Thyroid gland (tissue), 4 donors: ENCODE measurements around the gene CEP152. TPM values are rescaled to one million over a fixed set of nuclear protein-coding genes. Genes with fewer than 3 reads are reported as not detected.
A peak's percentile ranks its signal among the peaks of the same experiment; 100 is the strongest.

ENCODE experiments used
- DNase-seq, 2 donors: peaks; one replicate each; pipeline ENCODE4 v3.0.0-alpha.2; 2019
- H3K27ac ChIP-seq, 3 donors: fragments of 200-600 bp; sonication (generic); 1 replicate in 2 of 3; 2 replicates in 1 of 3; pipeline ENCODE4 v1.5.1; 2016 to 2019; ENCODE audit warnings: mild to moderate bottlenecking in 1 of 3, moderate library complexity in 1 of 3
- H3K27me3 ChIP-seq: fragments of 200-600 bp; sonication (generic); one replicate; pipeline ENCODE4 v1.5.1; 2019
- H3K36me3 ChIP-seq, 2 donors: fragments of 200-600 bp; sonication (generic); one replicate each; pipeline ENCODE4 v1.5.1; 2016 to 2019
- H3K4me1 ChIP-seq, 2 donors: fragments of 200-600 bp; sonication (generic); one replicate each; pipeline ENCODE4 v1.5.1; 2017 to 2019
- H3K4me3 ChIP-seq, 3 donors: fragments of 200-600 bp; sonication (generic); replicated peaks in 1 of 3; 1 replicate in 2 of 3; 2 replicates in 1 of 3; pipeline ENCODE4 v1.5.1; 2016; ENCODE audit warnings: mild to moderate bottlenecking in 1 of 3
- H3K9me3 ChIP-seq: fragments of 200-600 bp; sonication (generic); one replicate; pipeline ENCODE4 v1.5.1; 2017
- CTCF ChIP-seq, 6 experiments: fragments of 200-600 bp in 3 of 6; fragments of 450-650 bp in 3 of 6; sonication (generic) in 3 of 6; IDR thresholded peaks; one replicate each; pipeline ENCODE4 v1.5.1; 2016 to 2019; ENCODE audit warnings: antibody characterized with exemption in 6 of 6, mild to moderate bottlenecking in 2 of 6, inconsistent platforms in 1 of 6, moderate library complexity in 1 of 6
- POLR2A ChIP-seq, 2 donors: fragments of 450-650 bp; IDR thresholded peaks; one replicate each; pipeline ENCODE4 v1.6.1; 2017; ENCODE audit warnings: antibody characterized with exemption in 2 of 2, mild to moderate bottlenecking in 2 of 2, moderate library complexity in 1 of 2
- WGBS, 2 donors: methylation state at CpG; one replicate each; pipeline ENCODE4 v1.1.5; 2017; 5-methylcytosine and 5-hydroxymethylcytosine counted together
- intact Hi-C: fragments of 100-400 bp; cut with DNase I; formaldehyde crosslinking; loops from one replicate; pipeline ENCODE4 v1.15.1; 2023
- total RNA-seq, 4 donors: library from RNA; depleted of rRNA; stranded (reverse); fragments of >200 nt; gene quantifications; one replicate each; pipeline ENCODE4 v1.2.3, GENCODE V29; 2016

CEP152 gene
- total RNA-seq, result 1 to 10 TPM; 5.5 to 7.7 (median 6.8) TPM

- DNase-seq, result peak; percentile 99
- Histone ChIP-seq H3K9me3 (no peaks in the 10 kb centered on the region), H3K27ac (peak within 1 kb of the TSS in 1 of 3 donors; percentile 21), H3K27me3 (no peaks in the 10 kb centered on the region), H3K4me3 (peak within 1 kb of the TSS; percentile 36 to 74 (median 54)), H3K4me1 (peaks cover 0 to 13% of the 10 kb centered on the region in 2 donors), H3K36me3 (no peaks in the 10 kb centered on the region)
- TF ChIP-seq CTCF (IDR thresholded peaks at IDR 0.05) (no peak), POLR2A (IDR thresholded peaks at IDR 0.05) (peak in 1 of 2 donors; percentile 39)
- intact Hi-C loops, result loop anchor here (10.0 kb wide), 1 partner anchor 166 kb away; the partner anchor contains the start of gene FBN1
- WGBS, 2 donors, result 1 to 2% methylated on average over 27 to 50 of the region's 51 CpGs
Measured at GRCh38 chr15:48810414-48811324, at the start of gene CEP152. CEP152 (minus strand) TSS chr15:48811069; CDS start chr15:48805649, 5,420 bp downstream.

- no peak for TF ChIP-seq POLR2A (IDR thresholded peaks at IDR 0.05)
- TF ChIP-seq CTCF (IDR thresholded peaks at IDR 0.05), result no peak
- DNase-seq, result no peak
- Histone ChIP-seq H3K4me1 (no peaks in the 10 kb centered on the region), H3K27ac (no peak overlapping the region), H3K4me3 (no peak overlapping the region), H3K9me3 (no peaks in the 10 kb centered on the region), H3K27me3 (no peaks in the 10 kb centered on the region), H3K36me3 (no peaks in the 10 kb centered on the region)
- WGBS, 2 donors, result 91 to 93% methylated on average over 2 of the region's 2 CpGs
- intact Hi-C loops, result loop anchor here (5.0 kb wide), 1 partner anchor 502 kb away; no protein-coding TSS in a partner anchor
Measured at GRCh38 chr15:48859426-48859825, 48.6 kb upstream of the CEP152 start.

GRCh38 chr15:48858401-48858800 lies 47.5 kb upstream of the CEP152 start:
- DNase-seq, result no peak
- no peaks in the 10 kb centered on the region for H3K36me3 ChIP-seq
- H3K9me3 ChIP-seq, result no peaks in the 10 kb centered on the region
- TF ChIP-seq CTCF (IDR thresholded peaks at IDR 0.05) (no peak), POLR2A (IDR thresholded peaks at IDR 0.05) (no peak)
- no peaks in the 10 kb centered on the region for H3K4me1 ChIP-seq
- intact Hi-C loops, result loop anchor here (5.0 kb wide), 1 partner anchor 501 kb away; no protein-coding TSS in a partner anchor
- no peaks in the 10 kb centered on the region for H3K27me3 ChIP-seq
- H3K27ac ChIP-seq, result no peak overlapping the region
- 74 to 75% methylated on average over 2 of the region's 2 CpGs for WGBS, 2 donors
- H3K4me3 ChIP-seq, result no peak overlapping the region

GRCh38 chr15:48856942-48857341 lies 46.1 kb upstream of the CEP152 start:
- intact Hi-C loops, result loop anchor here (5.0 kb wide), 1 partner anchor 500 kb away; no protein-coding TSS in a partner anchor
- no peak overlapping the region for H3K4me3 ChIP-seq
- H3K36me3 ChIP-seq, result no peaks in the 10 kb centered on the region
- no peaks in the 10 kb centered on the region for H3K9me3 ChIP-seq
- H3K27me3 ChIP-seq, result no peaks in the 10 kb centered on the region
- 45 to 50% methylated on average over 2 of the region's 2 CpGs for WGBS, 2 donors
- H3K27ac ChIP-seq, result no peak overlapping the region
- no peak for DNase-seq
- H3K4me1 ChIP-seq, result no peaks in the 10 kb centered on the region
- TF ChIP-seq CTCF (IDR thresholded peaks at IDR 0.05), result no peak
